Forelimb muscle (tissue), 1 donor: ENCODE results near the gene RALGAPA2. TPM values are rescaled to one million over a fixed set of nuclear protein-coding genes. Genes with fewer than 3 reads are reported as not detected.
A peak's percentile ranks its signal among the peaks of the same experiment; 100 is the strongest.

Experiments used
- DNase-seq: peaks from one replicate; pipeline ENCODE4 v3.0.0-alpha.2; 2013; ENCODE audit warnings: low read depth
- polyA plus RNA-seq: library from polyadenylated mRNA; unstranded; fragments of 120-200 nt; gene quantifications from one replicate; pipeline ENCODE4 v1.2.1, GENCODE V29; 2013; ENCODE audit not compliant: insufficient read length

Gene RALGAPA2
- polyA plus RNA-seq, 1 donor = 8.0 TPM

DNA sequence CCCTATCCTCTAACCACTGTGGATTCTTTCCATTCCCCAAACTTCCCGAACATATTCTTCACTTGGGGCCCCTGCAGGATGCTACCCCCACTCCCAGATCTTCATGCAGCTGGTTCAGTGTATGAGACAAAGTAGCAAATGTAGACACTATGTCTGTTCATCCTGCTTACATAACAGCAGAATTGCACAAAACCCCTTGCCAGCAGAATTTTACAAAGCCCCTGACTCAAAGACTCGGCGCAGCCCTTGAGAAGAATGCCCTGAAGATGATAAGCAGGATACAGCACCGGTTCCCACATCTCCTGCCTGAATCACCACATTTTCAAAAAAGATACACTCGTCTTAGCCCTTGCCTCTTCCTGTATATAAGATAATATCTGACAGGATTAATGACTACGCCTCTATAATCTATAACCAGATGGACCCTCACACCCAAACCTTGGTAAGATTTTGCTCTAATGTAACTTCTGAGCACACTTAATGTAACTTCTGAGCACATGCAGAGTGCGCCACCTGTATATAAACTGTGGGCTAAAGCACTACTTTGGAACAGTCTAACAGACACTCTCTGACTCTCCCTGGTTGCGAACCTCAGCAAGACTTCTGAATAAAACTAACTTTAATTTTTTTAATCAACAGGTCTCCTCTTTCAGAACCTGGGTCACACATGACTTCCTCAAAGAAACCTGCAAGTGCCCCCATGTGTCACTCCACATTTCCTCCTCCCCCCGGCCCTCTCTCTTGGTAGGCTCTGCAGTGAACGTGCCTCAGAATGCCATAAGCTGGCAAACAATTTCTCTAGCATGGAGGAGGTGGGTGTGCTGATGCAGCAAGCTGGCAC is 28.7 kb downstream of the RALGAPA2 start:
- no peak for DNase-seq

DNA sequence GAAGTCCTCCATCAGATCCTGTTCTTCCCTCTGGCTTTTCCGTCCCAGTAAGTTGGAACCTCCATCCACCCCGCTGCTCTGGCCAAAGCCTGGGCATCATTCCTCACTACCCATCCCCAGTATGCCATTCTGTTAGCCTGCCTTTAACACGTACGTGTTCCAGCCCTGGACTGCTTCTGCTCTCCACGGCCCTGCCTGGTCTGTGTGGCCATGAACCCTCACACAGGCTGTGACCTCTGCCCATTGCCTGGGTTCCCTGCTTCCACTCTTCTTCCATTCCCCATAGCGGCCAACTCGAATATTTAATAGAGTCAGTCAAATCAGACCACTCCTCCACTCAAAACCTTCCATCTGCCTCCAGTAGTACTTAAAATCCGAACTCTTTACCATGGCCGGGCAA is 29.4 kb downstream of the RALGAPA2 start:
- DNase-seq = no peak

DNA sequence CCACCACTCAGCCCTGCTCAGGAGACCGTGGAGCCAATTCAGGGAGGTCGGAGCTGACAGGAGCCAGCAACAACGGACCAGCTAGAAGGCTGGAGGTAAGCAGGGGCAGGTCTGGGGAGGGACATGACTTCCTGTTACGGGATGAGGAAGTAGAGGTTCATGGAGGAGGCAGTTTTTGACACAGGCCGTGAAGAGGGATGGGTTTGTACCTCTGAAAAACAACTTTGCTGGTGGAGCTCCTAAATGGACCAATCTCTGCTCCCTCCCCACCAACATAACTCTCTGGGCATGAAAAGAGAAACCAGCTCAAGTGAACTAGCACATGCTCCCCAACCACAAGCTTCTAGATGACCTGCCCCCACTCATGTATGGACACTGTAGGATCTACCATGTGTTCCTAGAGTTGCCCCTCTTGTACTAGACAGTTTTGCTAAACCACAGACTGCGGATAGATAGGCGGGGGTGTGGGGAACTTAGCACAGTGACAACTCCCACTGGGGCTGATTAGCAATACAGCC is 31.4 kb downstream of the RALGAPA2 start:
- DNase-seq = no peak

DNA sequence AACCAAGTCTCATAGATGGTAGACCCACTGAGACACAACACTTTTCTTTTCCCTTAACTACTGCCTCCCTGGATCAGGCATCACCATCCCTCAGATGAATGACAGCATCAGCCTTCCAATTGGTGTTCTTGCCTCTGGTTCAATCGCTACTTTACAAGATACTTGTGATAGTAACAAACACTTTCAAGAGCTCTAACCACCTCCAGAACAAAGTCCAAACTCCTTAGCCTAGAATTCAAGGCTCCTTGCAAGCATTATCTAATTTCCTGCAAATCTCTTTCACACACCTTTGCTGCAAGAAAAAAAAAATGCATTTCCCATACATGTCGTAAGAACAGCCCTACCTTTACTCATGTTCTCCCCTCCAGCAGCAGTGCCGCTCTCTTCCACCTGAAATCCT is 33.1 kb downstream of the RALGAPA2 start:
- DNase-seq = no peak

DNA sequence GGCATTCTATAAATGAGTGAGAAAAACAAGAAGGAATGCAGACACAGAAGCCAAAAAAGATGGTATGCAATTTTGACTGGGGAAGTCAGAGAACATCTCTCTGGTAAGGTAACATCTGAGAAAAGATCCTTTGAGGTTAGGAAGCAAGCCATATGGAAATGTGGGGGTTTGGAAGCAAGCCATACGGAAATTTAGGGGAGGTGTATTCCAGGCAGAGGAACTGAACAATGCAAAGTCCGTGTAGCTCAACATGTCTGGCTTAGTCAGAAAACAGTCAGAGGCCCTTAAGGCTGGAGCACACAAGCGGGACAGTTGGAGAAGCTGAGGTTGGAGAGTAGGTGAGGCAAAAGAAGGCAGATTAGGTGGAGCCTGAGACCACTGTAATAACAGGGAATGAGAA is 35.3 kb downstream of the RALGAPA2 start:
- DNase-seq = no peak

- no peak for DNase-seq
These were observed 43.8 kb downstream of the RALGAPA2 start for GRCh38 chr20:20668639-20669038.

- no peak for DNase-seq
These were observed 46.1 kb downstream of the RALGAPA2 start for GRCh38 chr20:20666359-20666758.

DNA sequence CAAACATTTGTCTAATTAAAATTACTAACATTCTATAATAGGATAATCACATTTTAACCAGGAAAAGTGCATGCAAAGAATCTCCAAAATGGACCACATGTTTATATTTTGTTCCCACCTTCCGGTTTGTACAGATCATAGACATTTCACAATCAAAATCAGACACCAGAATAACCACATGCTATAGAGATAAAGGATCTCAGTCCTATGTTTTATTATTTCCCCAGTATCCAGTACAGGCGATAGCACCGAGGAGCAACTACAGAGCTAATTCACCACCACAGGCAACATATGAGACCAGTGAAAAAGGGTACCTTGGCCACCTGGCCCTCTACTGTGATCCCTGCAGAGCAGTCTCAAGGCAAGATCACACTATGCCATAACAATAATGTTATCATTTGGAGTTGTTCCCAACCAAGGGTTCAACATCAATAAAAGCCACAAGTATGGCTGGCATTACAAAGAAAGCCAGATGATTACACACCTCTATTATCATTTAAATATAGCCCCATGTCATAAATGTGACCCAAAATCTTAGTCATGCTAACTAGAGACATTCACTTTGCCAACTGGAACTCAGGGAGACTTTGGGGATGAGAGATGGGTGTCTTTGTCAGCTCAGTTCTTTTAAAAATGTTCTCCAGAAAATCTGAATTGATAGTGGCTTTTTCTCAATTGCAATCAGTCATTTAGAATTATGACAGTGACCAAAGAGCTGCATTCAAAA is 46.7 kb downstream of the RALGAPA2 start:
- DNase-seq = no peak

DNA sequence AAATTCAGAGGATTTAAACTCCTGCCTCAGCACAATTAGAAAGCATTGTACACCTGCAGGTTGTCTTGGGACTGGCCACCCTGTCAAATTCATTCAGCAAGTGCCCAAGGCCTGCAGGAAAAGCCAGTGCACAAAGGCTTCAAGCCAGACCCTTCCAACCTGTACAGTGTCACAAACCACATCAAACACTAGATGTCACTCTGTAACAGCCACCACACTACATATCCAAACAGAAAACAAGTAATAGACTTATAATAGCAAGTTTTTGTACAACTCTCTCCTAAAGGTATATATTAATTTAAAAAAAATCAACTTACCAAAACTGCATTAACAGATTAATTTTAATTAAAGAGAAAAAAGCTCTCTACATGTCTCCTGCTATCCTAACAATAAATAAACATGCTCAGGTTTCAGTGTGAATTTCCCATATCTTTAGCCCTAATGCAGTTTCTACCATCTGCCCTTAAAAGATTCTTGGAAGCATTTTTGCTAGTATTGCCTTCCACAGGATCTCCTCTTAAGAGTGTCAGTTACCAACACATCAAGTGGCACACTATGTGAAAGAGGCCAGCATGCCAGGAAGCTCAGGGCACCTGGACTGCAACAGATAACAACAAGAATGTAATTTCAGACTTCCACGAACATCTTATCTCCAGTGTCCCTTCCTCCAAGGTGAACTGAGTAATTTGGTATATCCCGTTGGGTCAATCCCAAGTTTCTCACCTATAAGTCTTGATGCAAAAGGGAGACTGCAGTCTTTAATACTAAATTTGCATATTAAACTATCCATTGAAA is 47.5 kb downstream of the RALGAPA2 start:
- DNase-seq = peak; percentile 20

DNA sequence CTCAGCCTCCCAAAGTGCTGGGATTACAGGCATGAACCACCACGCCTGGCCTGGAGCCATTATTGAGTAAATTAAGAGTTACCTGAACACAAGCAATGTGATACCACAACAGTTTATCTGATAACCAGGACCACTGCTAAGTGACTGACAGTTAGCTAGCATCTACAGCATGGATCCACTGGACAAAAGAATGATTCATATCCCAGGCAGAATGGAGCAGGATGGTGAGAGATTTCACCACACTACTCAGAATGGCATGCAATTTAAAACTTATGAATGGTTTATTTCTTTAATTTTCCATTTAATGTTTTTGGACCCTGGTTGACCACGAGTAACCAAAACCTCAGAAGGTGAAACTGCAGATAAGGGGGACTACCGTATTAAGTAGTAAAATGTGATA is 48.6 kb downstream of the RALGAPA2 start:
- DNase-seq = no peak

DNA sequence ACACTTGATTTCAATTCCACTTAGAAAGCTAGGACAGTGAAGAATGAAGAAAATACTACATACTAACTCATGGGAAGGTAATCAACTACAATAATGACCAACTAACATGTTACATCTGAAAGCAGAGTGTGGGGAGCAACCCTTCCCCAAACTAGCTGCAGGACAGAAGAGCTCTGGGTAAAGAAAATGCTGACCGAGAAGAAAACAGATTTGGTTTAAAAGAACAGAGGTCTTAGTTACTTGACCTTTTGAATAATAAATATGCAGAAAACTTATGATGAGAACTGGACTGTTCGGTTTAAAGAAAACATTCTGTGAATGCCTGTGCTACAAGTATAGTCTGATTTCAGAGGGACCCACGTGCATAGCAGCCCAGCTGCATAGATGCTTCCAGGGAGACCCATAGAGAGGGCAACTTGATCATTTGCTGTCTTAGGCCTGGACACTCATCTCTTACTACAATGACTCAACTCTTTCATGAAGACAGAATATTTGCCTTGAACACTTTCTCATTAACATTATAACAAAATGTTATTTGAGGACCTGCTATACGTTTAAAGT is 53.5 kb downstream of the RALGAPA2 start:
- DNase-seq = no peak

DNA sequence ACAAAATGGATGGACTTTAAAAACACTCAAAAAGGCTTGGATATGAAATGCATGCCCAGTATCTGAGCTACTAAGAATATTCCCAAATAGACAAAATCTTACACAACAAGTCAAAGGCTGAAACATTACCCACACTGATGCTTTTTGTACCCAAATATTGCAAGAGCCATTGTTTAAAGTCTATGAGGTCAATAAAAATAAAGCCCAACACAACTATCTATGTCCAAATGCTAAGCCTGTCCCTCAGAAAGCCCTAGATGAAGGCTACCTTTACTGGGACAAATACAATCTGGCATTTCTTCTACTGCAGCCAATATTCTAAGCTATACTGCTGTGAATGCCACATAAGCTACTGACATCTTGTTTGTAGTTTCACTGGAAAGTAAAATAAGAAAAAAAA is 54.3 kb downstream of the RALGAPA2 start:
- no peak for DNase-seq

- no peak for DNase-seq
These were observed 55.4 kb downstream of the RALGAPA2 start for GRCh38 chr20:20657092-20657491.

DNA sequence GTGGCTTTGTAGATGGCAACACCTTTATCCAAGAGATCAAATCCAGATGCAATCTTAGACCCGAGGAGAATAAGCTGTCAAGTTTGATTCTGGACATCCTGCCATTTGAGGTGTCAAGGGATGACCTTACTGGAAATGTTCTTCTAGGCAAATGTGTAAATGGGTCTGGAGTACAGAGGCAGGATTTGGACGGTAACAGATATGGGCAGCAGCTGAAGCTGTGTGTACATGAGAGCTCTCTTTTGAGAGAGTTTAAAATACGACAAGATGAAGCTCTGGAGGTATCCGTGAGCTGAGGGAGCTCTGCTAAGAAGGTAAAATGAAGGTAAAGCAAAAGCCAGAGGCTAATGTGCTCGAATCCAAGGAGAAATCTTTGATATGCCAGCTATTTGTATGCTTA is 56.6 kb downstream of the RALGAPA2 start:
- DNase-seq = no peak

DNA sequence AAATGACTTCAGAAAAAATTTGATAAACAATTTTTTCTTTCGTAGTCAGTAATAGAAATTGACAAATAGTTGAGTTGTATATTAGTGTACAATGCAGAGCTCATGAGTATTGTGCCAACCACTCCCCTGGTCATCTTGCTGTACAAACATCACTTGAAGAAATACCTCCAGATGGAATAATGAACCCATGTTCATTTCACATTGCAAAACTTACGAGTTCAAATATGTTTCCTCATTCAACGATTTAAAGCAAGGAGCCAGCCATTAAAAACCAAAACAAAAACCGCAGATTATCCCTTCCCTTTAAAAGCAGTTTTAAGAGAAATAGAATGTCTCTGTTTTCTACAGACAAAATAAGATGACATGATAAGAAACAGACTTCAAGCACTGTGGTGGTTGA is 62.5 kb downstream of the RALGAPA2 start:
- no peak for DNase-seq

DNA sequence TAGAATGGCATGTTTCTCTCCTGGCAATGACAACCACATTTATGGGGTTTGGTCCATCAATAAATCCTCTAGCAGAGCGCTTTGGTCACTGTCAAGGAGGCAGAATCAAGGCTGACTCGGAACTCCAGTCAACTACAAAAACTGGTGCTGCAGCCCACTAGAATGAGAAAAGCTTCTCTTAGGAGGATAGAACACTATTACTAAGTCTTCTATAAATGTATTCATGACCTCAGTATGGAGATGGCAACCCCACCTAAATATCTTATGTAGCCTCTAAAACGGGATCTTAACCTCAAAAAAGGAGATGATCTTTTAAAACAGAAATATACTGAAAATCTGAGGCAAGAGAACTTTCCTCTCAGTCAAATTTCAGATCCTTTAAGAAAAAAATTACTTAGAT is 68.5 kb downstream of the RALGAPA2 start:
- DNase-seq = no peak

- no peak for DNase-seq
These were observed 70.7 kb downstream of the RALGAPA2 start for GRCh38 chr20:20641783-20642182.

DNA sequence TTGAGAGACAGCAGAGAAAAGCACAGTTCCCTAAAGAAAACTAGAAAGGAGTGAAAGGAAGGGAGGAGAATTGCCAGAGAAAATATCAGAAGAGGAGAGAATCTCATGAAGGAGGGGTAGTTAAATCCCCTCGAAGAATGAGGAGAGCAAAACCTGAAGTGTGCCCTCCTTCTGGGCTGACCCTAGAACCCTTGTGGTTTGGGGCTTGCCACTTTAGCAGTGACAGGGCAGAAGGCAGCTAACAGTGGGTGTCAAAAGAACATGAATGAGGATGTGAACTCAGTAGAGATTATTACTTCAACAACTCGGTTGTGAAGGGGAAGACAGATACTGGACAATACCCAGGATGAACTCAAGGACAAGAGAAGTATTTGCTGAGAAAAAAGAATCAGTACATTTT is 73.6 kb downstream of the RALGAPA2 start:
- DNase-seq = no peak

DNA sequence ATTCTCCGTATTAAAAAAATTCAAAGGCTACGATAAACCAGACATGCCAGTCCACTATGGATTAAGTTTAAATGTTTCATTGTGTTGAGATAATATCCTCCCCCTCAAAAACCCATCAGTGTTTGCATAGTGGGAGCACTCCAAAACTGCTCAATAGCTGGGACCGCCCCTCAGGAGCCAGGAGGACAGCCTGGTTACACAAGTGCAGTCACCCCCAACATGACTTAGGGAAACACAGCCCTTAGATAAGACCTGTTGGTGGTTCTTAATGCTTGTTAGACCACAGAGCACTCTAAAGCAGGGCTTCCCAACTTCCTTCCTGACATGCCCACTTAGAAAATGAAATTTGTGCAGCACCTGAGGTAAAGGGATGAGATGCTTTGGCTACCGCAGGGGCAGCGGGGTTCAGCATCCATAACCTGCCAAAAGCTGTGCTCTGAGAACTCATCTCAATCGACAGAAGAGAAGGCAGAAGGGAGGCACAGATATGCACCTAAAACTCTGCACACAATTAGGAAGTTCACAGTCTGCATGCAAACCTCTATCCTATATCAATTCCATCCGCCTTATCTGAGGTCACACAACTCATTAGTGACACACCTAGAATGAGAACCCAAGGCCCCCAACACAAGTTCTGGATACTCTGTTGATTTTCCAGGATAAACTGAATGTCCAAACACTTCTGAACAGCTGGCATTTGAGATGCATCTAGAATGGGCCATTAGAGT is 74.3 kb downstream of the RALGAPA2 start:
- DNase-seq = no peak

- DNase-seq = no peak
These were observed 77.4 kb downstream of the RALGAPA2 start for GRCh38 chr20:20635006-20635405.

DNA sequence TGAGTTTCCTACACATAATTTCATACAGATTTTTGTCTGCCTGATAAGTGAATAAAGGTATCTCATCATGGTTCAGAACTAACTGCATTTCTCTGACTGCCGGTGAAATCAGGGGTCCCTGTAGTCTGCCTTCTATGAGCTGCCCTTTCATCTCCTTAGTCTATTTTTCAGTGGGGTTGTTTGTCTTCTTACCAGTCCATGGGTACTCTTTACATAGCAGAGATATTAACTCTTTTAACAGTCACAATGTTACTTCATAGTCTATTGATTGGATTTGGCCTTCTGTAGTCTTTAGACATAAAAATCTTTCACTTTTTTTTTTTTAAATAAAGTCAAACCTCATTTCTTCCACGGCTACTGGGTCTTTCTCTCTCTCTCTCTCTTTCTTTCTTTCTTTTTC is 79.8 kb downstream of the RALGAPA2 start:
- DNase-seq = no peak
